GM18526 (cell line): ENCODE measurements around the gene NSUN6.

Experiments used
- POLR2A ChIP-seq: IDR thresholded peaks from 3 replicates; pipeline ENCODE4 v1.6.1; 2011; ENCODE audit not compliant: insufficient read length; ENCODE audit errors: extremely low read depth

NSUN6 gene

DNA sequence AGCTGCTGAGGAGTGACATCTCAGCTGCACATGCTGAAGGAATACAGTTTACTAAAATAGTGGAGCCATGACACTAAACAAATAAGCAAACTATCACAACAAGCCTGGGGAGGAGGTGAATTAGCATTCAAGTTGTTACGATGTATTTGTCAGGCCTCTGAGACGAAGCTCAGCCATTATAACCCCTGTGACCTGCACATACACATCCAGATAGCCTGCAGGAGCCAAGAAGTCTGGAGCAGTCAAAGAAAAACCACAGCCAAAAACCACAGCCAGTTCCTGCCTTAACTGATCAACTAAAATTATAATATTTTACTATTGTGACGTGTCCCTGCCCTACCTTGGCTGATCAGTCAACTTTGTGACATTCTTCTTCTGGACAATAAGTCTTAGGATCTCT lies 68.6 kb downstream of the NSUN6 start:
- TF ChIP-seq POLR2A, result no peak

- TF ChIP-seq POLR2A, result no peak
These were observed 73.3 kb downstream of the NSUN6 start for GRCh38 chr10:18577823-18578685.

GRCh38 chr10:18576586-18576985 lies 74.8 kb downstream of the NSUN6 start:
- no peak for TF ChIP-seq POLR2A

- TF ChIP-seq POLR2A, result no peak
These were observed 78.3 kb downstream of the NSUN6 start for GRCh38 chr10:18572959-18573561.

DNA sequence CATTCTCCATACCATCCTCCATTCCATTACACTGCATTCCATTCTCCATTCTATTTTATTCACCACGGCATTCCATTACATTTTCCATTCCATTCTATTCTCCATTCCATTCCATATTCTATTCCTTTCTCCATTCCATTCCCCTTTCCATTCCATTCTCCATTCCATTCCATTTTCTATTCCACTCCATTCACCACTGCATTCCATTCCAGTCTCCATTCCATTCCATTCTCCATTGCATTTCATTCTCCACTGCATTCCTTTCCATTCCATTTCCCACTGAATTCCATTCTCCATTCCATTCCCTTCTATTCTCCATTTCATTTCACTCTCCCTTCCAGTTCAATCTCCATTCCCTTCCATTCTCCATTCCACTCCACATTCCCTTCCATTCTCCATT lies 79.6 kb downstream of the NSUN6 start:
- no peak for TF ChIP-seq POLR2A

GRCh38 chr10:18571076-18571475 lies 80.3 kb downstream of the NSUN6 start:
- no peak for TF ChIP-seq POLR2A

DNA sequence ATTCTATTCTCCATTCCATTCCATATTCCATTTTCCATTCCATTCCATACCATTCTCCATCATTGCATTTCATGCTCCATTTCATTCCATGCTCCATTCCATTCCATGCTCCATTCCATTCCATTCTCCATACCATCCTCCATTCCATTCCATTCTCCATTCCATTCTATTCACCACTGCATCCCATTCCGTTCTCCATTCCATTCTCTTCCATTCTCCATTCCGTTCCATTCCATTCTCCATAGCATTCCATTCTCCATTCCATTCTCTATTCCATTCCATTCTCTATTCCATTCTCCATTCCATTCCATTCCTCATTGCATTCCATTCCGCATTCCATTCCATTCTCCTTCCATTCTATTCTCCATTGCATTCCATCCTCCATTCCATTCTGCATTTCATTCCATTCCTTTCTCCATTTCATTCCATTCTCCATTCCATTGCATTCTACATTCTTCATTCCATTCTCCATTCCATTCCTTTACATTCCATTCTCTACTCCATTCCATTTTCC lies 84.0 kb downstream of the NSUN6 start:
- no peak for TF ChIP-seq POLR2A

GRCh38 chr10:18566177-18566576 lies 85.2 kb downstream of the NSUN6 start:
- no peak for TF ChIP-seq POLR2A

GRCh38 chr10:18565006-18565405 lies 86.4 kb downstream of the NSUN6 start:
- TF ChIP-seq POLR2A, result no peak

DNA sequence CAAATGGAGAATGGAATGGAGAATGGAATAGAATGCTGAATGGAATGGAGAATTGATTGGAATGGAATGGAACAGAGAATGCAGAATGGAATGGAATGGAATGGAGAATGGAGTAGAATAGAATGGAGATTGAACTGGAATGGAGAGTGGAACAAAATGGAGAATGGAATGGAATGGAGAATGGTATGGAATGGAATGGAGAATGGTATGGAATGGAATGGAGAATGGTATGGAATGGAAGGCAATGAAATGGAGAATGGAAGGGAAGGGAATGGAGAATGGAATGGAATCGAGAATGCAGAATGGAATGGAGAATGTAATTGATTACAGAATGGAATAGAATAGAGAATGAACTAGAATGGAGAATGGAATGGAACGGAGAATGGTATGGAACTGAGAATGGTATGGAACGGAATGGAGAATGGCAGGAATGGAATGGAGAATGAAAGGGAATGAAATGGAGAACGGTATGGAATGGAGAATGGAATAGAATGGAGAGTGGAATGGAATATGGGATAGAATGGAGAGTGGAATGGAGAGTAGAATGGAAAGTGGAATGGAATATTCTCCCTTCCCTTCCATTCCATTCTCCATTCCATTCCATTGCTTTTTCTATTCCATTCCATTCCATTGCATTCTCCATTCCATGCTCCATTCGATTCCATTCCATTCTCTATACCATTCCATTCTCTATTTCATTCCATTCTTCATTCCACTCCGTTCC lies 88.2 kb downstream of the NSUN6 start:
- TF ChIP-seq POLR2A, result no peak

GRCh38 chr10:18561861-18562551 lies 89.4 kb downstream of the NSUN6 start:
- no peak for TF ChIP-seq POLR2A

DNA sequence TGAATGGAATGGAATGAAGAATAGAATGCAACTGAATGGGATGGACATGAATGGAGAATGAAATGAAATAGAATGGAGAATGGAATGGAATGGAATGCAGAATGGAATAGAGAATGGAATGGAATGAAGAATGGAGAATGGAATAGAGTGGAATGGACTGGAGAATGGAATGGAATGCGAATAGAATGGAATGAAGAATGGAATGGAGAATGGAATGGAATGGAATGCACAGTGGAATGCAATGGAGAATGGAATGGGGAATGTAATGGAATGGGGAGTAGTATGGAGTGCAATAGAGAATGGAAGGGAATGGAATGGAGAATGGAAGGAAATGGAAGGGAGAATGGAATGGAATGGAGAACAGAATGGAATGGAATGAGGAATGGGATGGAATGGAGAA lies 93.4 kb downstream of the NSUN6 start:
- no peak for TF ChIP-seq POLR2A

DNA sequence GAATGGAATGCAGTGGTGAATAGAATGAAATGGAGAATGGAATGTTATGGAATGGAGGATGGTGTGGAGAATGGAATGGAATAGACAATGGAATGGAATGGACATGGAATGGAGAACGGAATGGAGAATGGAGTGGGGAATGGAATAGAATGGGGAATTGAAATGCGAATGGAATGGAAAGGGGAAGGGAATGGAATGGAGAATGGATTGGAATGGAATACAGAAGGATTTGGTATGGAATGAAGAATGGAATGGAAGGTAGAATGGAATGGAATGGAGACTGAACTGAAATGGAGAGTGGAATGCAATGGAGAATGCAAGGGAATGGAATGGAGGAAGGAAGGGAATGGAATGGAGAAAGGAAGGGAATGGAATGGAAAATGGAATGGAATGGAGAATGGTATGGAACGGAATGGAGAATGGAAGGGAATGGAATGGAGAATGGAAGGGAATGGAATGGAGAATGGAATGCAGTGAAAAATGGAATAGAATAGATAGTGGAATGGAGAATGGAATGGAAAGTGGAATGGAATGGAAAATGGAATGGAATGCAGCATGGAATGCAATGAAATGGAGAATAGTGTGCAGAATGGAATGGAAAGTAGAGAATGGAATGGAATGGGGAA lies 94.8 kb downstream of the NSUN6 start:
- no peak for TF ChIP-seq POLR2A

GRCh38 chr10:18554479-18554878 lies 96.9 kb downstream of the NSUN6 start:
- TF ChIP-seq POLR2A, result no peak

DNA sequence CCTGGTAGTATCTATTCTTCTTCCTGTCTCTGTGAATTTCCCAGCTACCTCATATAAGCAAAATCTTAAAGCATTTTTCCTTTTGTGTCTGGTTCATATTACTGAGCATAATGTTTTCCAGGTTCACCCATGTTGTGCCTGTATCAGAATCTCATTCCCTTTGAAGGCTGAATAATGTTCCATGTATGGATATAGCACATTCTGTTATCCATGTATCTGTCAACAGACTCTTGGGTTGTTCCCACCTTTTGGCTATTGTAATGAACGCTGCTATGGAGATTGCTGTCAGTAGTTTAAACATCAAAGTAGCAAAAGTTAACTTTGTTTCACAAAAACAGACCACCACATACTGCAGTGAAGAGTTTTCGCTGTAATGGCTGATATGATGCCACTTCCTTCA lies 99.9 kb downstream of the NSUN6 start:
- no peak for TF ChIP-seq POLR2A
